Measurements from ENCODE around the gene TMEM158.

DNA sequence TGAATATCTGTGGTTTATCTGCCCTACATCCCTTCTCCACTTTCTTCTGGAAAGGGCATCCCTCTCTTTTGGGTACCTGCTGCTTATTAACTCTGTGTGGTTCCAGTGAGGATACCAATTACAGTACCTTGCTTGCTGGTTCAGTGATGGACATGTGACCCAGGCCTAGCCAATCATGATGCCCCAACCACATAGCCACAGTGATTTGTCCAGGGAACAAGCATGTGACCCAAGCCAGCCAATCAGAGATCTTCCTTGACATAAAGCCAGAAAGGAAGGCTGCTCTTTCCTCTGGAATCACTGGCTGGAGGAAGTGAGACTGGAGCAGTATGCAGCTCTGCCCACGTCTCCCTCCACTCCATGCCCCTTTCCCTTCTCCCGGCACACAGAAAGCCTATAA, 10.9 kb upstream of the TMEM158 start:
- TF ChIP-seq, protein P1, sequence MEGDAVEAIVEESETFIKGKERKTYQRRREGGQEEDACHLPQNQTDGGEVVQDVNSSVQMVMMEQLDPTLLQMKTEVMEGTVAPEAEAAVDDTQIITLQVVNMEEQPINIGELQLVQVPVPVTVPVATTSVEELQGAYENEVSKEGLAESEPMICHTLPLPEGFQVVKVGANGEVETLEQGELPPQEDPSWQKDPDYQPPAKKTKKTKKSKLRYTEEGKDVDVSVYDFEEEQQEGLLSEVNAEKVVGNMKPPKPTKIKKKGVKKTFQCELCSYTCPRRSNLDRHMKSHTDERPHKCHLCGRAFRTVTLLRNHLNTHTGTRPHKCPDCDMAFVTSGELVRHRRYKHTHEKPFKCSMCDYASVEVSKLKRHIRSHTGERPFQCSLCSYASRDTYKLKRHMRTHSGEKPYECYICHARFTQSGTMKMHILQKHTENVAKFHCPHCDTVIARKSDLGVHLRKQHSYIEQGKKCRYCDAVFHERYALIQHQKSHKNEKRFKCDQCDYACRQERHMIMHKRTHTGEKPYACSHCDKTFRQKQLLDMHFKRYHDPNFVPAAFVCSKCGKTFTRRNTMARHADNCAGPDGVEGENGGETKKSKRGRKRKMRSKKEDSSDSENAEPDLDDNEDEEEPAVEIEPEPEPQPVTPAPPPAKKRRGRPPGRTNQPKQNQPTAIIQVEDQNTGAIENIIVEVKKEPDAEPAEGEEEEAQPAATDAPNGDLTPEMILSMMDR (IDR thresholded peaks at IDR 0.05; ENCODE audit: insufficient read depth, low read length) = no peak
- TF ChIP-seq POLR2AphosphoS5 (IDR thresholded peaks at IDR 0.05; ENCODE audit: low read depth) (no peak), SPI1 (IDR thresholded peaks at IDR 0.05; ENCODE audit: borderline replicate concordance, low read depth) (no peak), GABPA (IDR thresholded peaks at IDR 0.05; ENCODE audit: low read depth) (no peak)
- TF ChIP-seq, protein P2, sequence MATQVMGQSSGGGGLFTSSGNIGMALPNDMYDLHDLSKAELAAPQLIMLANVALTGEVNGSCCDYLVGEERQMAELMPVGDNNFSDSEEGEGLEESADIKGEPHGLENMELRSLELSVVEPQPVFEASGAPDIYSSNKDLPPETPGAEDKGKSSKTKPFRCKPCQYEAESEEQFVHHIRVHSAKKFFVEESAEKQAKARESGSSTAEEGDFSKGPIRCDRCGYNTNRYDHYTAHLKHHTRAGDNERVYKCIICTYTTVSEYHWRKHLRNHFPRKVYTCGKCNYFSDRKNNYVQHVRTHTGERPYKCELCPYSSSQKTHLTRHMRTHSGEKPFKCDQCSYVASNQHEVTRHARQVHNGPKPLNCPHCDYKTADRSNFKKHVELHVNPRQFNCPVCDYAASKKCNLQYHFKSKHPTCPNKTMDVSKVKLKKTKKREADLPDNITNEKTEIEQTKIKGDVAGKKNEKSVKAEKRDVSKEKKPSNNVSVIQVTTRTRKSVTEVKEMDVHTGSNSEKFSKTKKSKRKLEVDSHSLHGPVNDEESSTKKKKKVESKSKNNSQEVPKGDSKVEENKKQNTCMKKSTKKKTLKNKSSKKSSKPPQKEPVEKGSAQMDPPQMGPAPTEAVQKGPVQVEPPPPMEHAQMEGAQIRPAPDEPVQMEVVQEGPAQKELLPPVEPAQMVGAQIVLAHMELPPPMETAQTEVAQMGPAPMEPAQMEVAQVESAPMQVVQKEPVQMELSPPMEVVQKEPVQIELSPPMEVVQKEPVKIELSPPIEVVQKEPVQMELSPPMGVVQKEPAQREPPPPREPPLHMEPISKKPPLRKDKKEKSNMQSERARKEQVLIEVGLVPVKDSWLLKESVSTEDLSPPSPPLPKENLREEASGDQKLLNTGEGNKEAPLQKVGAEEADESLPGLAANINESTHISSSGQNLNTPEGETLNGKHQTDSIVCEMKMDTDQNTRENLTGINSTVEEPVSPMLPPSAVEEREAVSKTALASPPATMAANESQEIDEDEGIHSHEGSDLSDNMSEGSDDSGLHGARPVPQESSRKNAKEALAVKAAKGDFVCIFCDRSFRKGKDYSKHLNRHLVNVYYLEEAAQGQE (IDR thresholded peaks at IDR 0.05; ENCODE audit: insufficient replicate concordance, low read depth) = no peak
